HCT116 (cell line): Measurements from ENCODE around the gene ACOX3. TPM values are rescaled to one million over a fixed set of nuclear protein-coding genes. Genes with fewer than 3 reads are reported as not detected.

Experiments
- ATAC-seq: fragments of 200-7000 bp; cut with Tn5 transposase; 2 replicates; pipeline ENCODE4 v1.9.1; 2020; ENCODE audit warnings: mild to moderate bottlenecking, moderate library complexity
- BruUV-seq: library from RNA; stranded (reverse); fragments of 400-500 nt; replicated peaks from 2 replicates; lab custom pipeline; 2021; lab: Mats Ljungman, UMichigan
- CTCF ChIA-PET: fragments of 300-600 bp; sonication (Branson Sonifier 250); formaldehyde crosslinking; loops from one replicate; lab custom pipeline; 2021; ENCODE audit warnings: antibody characterized with exemption; lab: Charles Lee
- POLR2A ChIA-PET: fragments of 300-600, 350-600 bp; sonication (Branson Sonifier 250); formaldehyde crosslinking; loops from one replicate; lab custom pipeline; 2021; ENCODE audit warnings: antibody characterized with exemption; lab: Charles Lee
- RAD21 ChIA-PET, 2 experiments: fragments of 300-600 bp; sonication (Branson Sonifier 250); formaldehyde crosslinking; loops; one replicate each; lab custom pipeline; 2023; ENCODE audit warnings: low total read pairs in 2 of 2; ENCODE audit not compliant: uncharacterized antibody in 2 of 2, unreplicated experiment in 2 of 2, low non-redundant PET in 1 of 2; lab: Charles Lee
- DNase-seq: peaks from one replicate; pipeline ENCODE4 v3.0.0-alpha.2; 2010; ENCODE audit warnings: low read depth, low spot score
- H2AFZ ChIP-seq: fragments of 200-600 bp; shearing (Covaris generic), sonication (generic); 2 replicates; pipeline ENCODE4 v1.6.1; 2017; ENCODE audit warnings: low read depth, mixed run types, mixed read lengths, antibody characterized with exemption, low read length; ENCODE audit not compliant: poor library complexity, severe bottlenecking
- H3K27ac ChIP-seq: 2 replicates; pipeline ENCODE4 v1.5.1; 2012; ENCODE audit warnings: low read depth, low read length
- H3K27me3 ChIP-seq: fragments of 200-600 bp; sonication (generic); 2 replicates; pipeline ENCODE4 v1.6.1; 2016; ENCODE audit warnings: mixed run types, low read length, mixed read lengths; ENCODE audit not compliant: insufficient read depth
- H3K36me3 ChIP-seq, 2 experiments: fragments of 200-500 bp in 1 of 2; fragments of 200-600 bp in 1 of 2; sonication (Bioruptor generic) in 1 of 2; sonication (generic) in 1 of 2; 2 replicates each; pipeline versions ENCODE4 v1.5.1 to v1.6.1; 2014 to 2016; ENCODE audit warnings: low read length in 2 of 2, inconsistent platforms in 1 of 2, mixed read lengths in 1 of 2, mixed run types in 1 of 2; ENCODE audit not compliant: insufficient read depth in 2 of 2, control insufficient read depth in 1 of 2
- H3K4me1 ChIP-seq, 2 experiments: fragments of 200-600 bp in 1 of 2; sonication (generic) in 1 of 2; 2 replicates each; pipeline versions ENCODE4 v1.5.1 to v1.6.1; 2012 to 2017; ENCODE audit warnings: low read length in 2 of 2, inconsistent platforms in 1 of 2, mild to moderate bottlenecking in 1 of 2, mixed read lengths in 1 of 2, mixed run types in 1 of 2, moderate library complexity in 1 of 2; ENCODE audit not compliant: insufficient read depth in 2 of 2, control insufficient read depth in 1 of 2
- H3K4me2 ChIP-seq: fragments of 200-600 bp; sonication (generic); 2 replicates; pipeline ENCODE4 v1.6.1; 2017; ENCODE audit warnings: mixed run types, low read length, mixed read lengths
- H3K4me3 ChIP-seq, 2 experiments: fragments of 200-600 bp in 1 of 2; sonication (generic) in 1 of 2; replicated peaks in 1 of 2; 2 replicates each; pipeline ENCODE4 v1.5.1; 2011 to 2016; ENCODE audit warnings: low read length in 2 of 2, control low read depth in 1 of 2, low read depth in 1 of 2, mild to moderate bottlenecking in 1 of 2, mixed read lengths in 1 of 2, mixed run types in 1 of 2
- H3K79me2 ChIP-seq: fragments of 200-600 bp; sonication (generic); 2 replicates; pipeline ENCODE4 v1.6.1; 2017; ENCODE audit warnings: mild to moderate bottlenecking, mixed run types, low read length, moderate library complexity, mixed read lengths; ENCODE audit not compliant: insufficient read depth
- H3K9ac ChIP-seq: fragments of 200-600 bp; sonication (generic); 2 replicates; pipeline ENCODE4 v1.6.1; 2016; ENCODE audit warnings: low read length, mixed read lengths
- H3K9me2 ChIP-seq: fragments of 200-600 bp; sonication (generic), shearing (Covaris generic); 2 replicates; pipeline ENCODE4 v1.6.1; 2017; ENCODE audit warnings: mixed run types, mild to moderate bottlenecking, moderate library complexity; ENCODE audit not compliant: insufficient read depth
- H3K9me3 ChIP-seq, 2 experiments: fragments of 200-500 bp in 1 of 2; fragments of 200-600 bp in 1 of 2; sonication (Bioruptor generic) in 1 of 2; sonication (generic) in 1 of 2; 2 replicates each; pipeline ENCODE4 v1.6.1; 2014 to 2017; ENCODE audit warnings: low read length in 2 of 2, mixed read lengths in 2 of 2, inconsistent platforms in 1 of 2, low read depth in 1 of 2, mild to moderate bottlenecking in 1 of 2, mixed run types in 1 of 2, moderate library complexity in 1 of 2; ENCODE audit not compliant: control insufficient read depth in 1 of 2, insufficient read depth in 1 of 2
- H4K20me1 ChIP-seq: fragments of 200-600 bp; sonication (generic), shearing (Covaris generic); 2 replicates; pipeline ENCODE4 v1.6.1; 2017; ENCODE audit warnings: mixed run types, mild to moderate bottlenecking, moderate library complexity; ENCODE audit not compliant: insufficient read depth
- CTCF ChIP-seq, 3 experiments: fragments of 200-600 bp in 1 of 3; sonication (generic) in 1 of 3; IDR thresholded peaks in 2 of 3; conservative IDR thresholded peaks in 1 of 3; 2 replicates each; pipeline ENCODE4 v1.5.1; 2012 to 2017; ENCODE audit warnings: low read depth in 2 of 3, low read length in 2 of 3, antibody characterized with exemption in 1 of 3, borderline replicate concordance in 1 of 3, control low read depth in 1 of 3, mild to moderate bottlenecking in 1 of 3, mixed read lengths in 1 of 3, mixed run types in 1 of 3, moderate library complexity in 1 of 3; ENCODE audit not compliant: insufficient read depth in 1 of 3
- EGR1 ChIP-seq: IDR thresholded peaks from 2 replicates; pipeline ENCODE4 v1.6.1; 2012; ENCODE audit warnings: low read depth
- REST ChIP-seq: IDR thresholded peaks from 2 replicates; pipeline ENCODE4 v1.6.1; 2012; ENCODE audit warnings: low read depth
- SIN3A ChIP-seq: IDR thresholded peaks from 2 replicates; pipeline ENCODE4 v1.6.1; 2012; ENCODE audit warnings: low read depth
- TCF7L2 ChIP-seq: IDR thresholded peaks from 2 replicates; pipeline ENCODE4 v1.7.0; 2011; ENCODE audit warnings: borderline replicate concordance, inconsistent platforms; ENCODE audit not compliant: insufficient read depth, insufficient read length; ENCODE audit errors: extremely low read depth
- YY1 ChIP-seq: IDR thresholded peaks from 2 replicates; pipeline ENCODE4 v1.6.1; 2011; ENCODE audit warnings: low read length, low read depth, moderate library complexity, mild to moderate bottlenecking; ENCODE audit not compliant: insufficient replicate concordance; ENCODE audit errors: extremely low read depth
- ZNF274 ChIP-seq: fragments of 200-500 bp; sonication (Bioruptor generic); IDR thresholded peaks from 2 replicates; pipeline ENCODE4 v1.6.1; 2014; ENCODE audit warnings: mild to moderate bottlenecking, low read depth, low read length, inconsistent platforms
- intact Hi-C: fragments of 100-400 bp; cut with micrococcal nuclease; formaldehyde crosslinking; loops from 2 replicates; pipeline ENCODE4 v1.10.0; 2022
- total RNA-seq: library from RNA; stranded (reverse); gene quantifications from one replicate; pipeline ENCODE4 v1.2.1, GENCODE V29; 2021; ENCODE audit not compliant: unreplicated experiment

The ACOX3 gene
- total RNA-seq, 1 experiment from 2014 or later, result 16.9 TPM

- ATAC-seq, result no peak
- no peak overlapping the region for H3K4me2 ChIP-seq
- RAD21 ChIA-PET, result no interaction called here
- H3K4me3 ChIP-seq, result no peak overlapping the region
- H3K27me3 ChIP-seq, result no peaks in the 10 kb centered on the region
- DNase-seq, result no peak
- peaks cover 0 to 3% of the 10 kb centered on the region in 2 experiments; a peak in 1 of 4 replicates for H3K4me1 ChIP-seq
- H3K9me3 ChIP-seq, result no peaks in the 10 kb centered on the region
- POLR2A ChIA-PET, result interaction anchor here (0.9 kb wide), 1 partner anchor 9 kb away, joined by 3 read pairs; no protein-coding TSS in a partner anchor
- H3K27ac ChIP-seq, result no peak overlapping the region
- H3K9ac ChIP-seq, result no peak overlapping the region
- H3K36me3 ChIP-seq, result peaks cover 0 to 4% of the 10 kb centered on the region in 2 experiments; a peak in 1 of 4 replicates
- intact Hi-C loops, result no loop called here
- H4K20me1 ChIP-seq, result no peaks in the 10 kb centered on the region
- H3K9me2 ChIP-seq, result no peaks in the 10 kb centered on the region
- no peak overlapping the region for H2AFZ ChIP-seq
- BruUV-seq, result no TSS peak
- TF ChIP-seq ZNF274, result no peak
- no peak for TF ChIP-seq YY1
- no peak for TF ChIP-seq SIN3A
- TF ChIP-seq TCF7L2, result no peak
- TF ChIP-seq CTCF (IDR thresholded peaks at IDR 0.05 in 2 of 3, conservative IDR thresholded peaks at IDR 0.05 in 1 of 3; ENCODE audit: borderline replicate concordance in 1 of 3, insufficient read depth in 1 of 3, low read depth in 2 of 3, low read length in 2 of 3), result no peak
- no peak for TF ChIP-seq REST
- no peak for TF ChIP-seq EGR1
- CTCF ChIA-PET, result interaction anchor here (1.8 kb wide), 1 partner anchor 9 kb away, joined by 6 read pairs; no protein-coding TSS in a partner anchor
- no peaks in the 10 kb centered on the region for H3K79me2 ChIP-seq
Observed at GRCh38 chr4:8419222-8420041, 21.1 kb downstream of the ACOX3 start.
